SK-N-SH (cell line): ENCODE results near the gene FASTK. TPM values are rescaled to one million over a fixed set of nuclear protein-coding genes. Genes with fewer than 3 reads are reported as not detected.

Source experiments
- CTCF ChIA-PET: fragments of 300-600, 350-600 bp; formaldehyde crosslinking; extraction: SDS; loops from one replicate; lab custom pipeline; 2021; lab: Yijun Ruan, JAX
- POLR2A ChIA-PET: fragments of 350-600 bp; sonication (Branson Sonifier 250); formaldehyde crosslinking; extraction: SDS; loops from one replicate; lab custom pipeline; 2020; ENCODE audit warnings: antibody characterized with exemption, inconsistent platforms; lab: Yijun Ruan, JAX
- DNase-seq: peaks from one replicate; pipeline ENCODE4 v3.0.0; 2012
- H2AFZ ChIP-seq: fragments of 200-600 bp; sonication (generic); 2 replicates; pipeline ENCODE4 v1.8.1; 2016; ENCODE audit warnings: antibody characterized with exemption, mild to moderate bottlenecking, low read depth
- H3F3A ChIP-seq: fragments of 200-600 bp; sonication (generic); replicated peaks from 2 replicates; pipeline ENCODE3; 2016; ENCODE audit warnings: antibody characterized with exemption, mild to moderate bottlenecking; ENCODE audit not compliant: insufficient read depth
- H3K27ac ChIP-seq, 2 experiments: fragments of 200-500 bp in 1 of 2; fragments of 200-600 bp in 1 of 2; sonication (Bioruptor generic) in 1 of 2; sonication (generic), shearing (Covaris generic) in 1 of 2; 2 replicates each; pipeline versions ENCODE4 v1.5.1 to v1.6.1; 2014 to 2016; ENCODE audit warnings: low read depth in 2 of 2, inconsistent platforms in 1 of 2, low read length in 1 of 2, mild to moderate bottlenecking in 1 of 2, mixed read lengths in 1 of 2
- H3K27me3 ChIP-seq: fragments of 200-600 bp; sonication (generic), shearing (Covaris generic); 2 replicates; pipeline ENCODE4 v1.6.1; 2016; ENCODE audit warnings: mixed run types; ENCODE audit not compliant: insufficient read depth
- H3K36me3 ChIP-seq, 2 experiments: fragments of 200-500 bp in 1 of 2; fragments of 200-600 bp in 1 of 2; sonication (Bioruptor generic) in 1 of 2; sonication (generic) in 1 of 2; replicated peaks in 1 of 2; 2 replicates each; pipeline versions ENCODE3 to v1.5.1; 2014 to 2016; ENCODE audit warnings: low read length in 1 of 2, mild to moderate bottlenecking in 1 of 2; ENCODE audit not compliant: insufficient read depth in 2 of 2, control insufficient read depth in 1 of 2
- H3K4me1 ChIP-seq, 2 experiments: fragments of 200-500 bp in 1 of 2; fragments of 200-600 bp in 1 of 2; sonication (Bioruptor generic) in 1 of 2; sonication (generic), shearing (Covaris generic) in 1 of 2; 2 replicates each; pipeline versions ENCODE4 v1.5.1 to v1.6.1; 2014 to 2016; ENCODE audit warnings: low read depth in 1 of 2, low read length in 1 of 2, mixed run types in 1 of 2; ENCODE audit not compliant: insufficient read depth in 2 of 2, control insufficient read depth in 1 of 2
- H3K4me2 ChIP-seq: fragments of 200-600 bp; sonication (generic), shearing (Covaris generic); 2 replicates; pipeline ENCODE4 v1.6.1; 2017; ENCODE audit warnings: mixed run types
- H3K4me3 ChIP-seq, 2 experiments: fragments of 200-500 bp in 1 of 2; fragments of 200-600 bp in 1 of 2; sonication (Bioruptor generic) in 1 of 2; sonication (generic), shearing (Covaris generic) in 1 of 2; 2 replicates each; pipeline versions ENCODE4 v1.5.1 to v1.8.1; 2014 to 2016; ENCODE audit warnings: low read depth in 2 of 2, inconsistent platforms in 1 of 2, low read length in 1 of 2, mild to moderate bottlenecking in 1 of 2, mixed read lengths in 1 of 2, moderate library complexity in 1 of 2
- H3K79me2 ChIP-seq: fragments of 200-600 bp; sonication (generic); 2 replicates; pipeline ENCODE4 v1.8.1; 2017; ENCODE audit warnings: mild to moderate bottlenecking; ENCODE audit not compliant: insufficient read depth
- H3K9ac ChIP-seq: fragments of 200-600 bp; sonication (generic); 2 replicates; pipeline ENCODE4 v1.6.1; 2017; ENCODE audit warnings: mixed run types
- H3K9me2 ChIP-seq: fragments of 200-600 bp; sonication (generic); 2 replicates; pipeline ENCODE4 v1.6.1; 2017; ENCODE audit warnings: mixed run types
- H3K9me3 ChIP-seq: fragments of 200-600 bp; sonication (generic); 2 replicates; pipeline ENCODE4 v1.6.1; 2017; ENCODE audit warnings: mixed run types, mild to moderate bottlenecking, moderate library complexity
- H4K20me1 ChIP-seq: fragments of 200-600 bp; sonication (generic); 2 replicates; pipeline ENCODE4 v1.6.1; 2017; ENCODE audit warnings: mild to moderate bottlenecking, mixed run types; ENCODE audit not compliant: insufficient read depth
- CHD2 ChIP-seq: fragments of 150-350 bp; IDR thresholded peaks from 2 replicates; pipeline ENCODE4 v1.6.1; 2018; ENCODE audit warnings: low read length; ENCODE audit not compliant: partially characterized antibody
- EZH2phosphoT487 ChIP-seq: fragments of 200-600 bp; sonication (generic); IDR thresholded peaks from 2 replicates; pipeline ENCODE4 v1.6.1; 2017; ENCODE audit warnings: low read depth, mixed run types, mild to moderate bottlenecking, antibody characterized with exemption, moderate library complexity, borderline replicate concordance
- FOSL2 ChIP-seq: IDR thresholded peaks from 2 replicates; pipeline ENCODE4 v1.4.0; 2012; ENCODE audit warnings: low read depth, mild to moderate bottlenecking, moderate library complexity, borderline replicate concordance
- FOXJ3 ChIP-seq: sonication (generic); formaldehyde crosslinking; IDR thresholded peaks from 2 replicates; pipeline ENCODE4 v1.5.1; 2020; ENCODE audit warnings: mild to moderate bottlenecking, missing genetic modification reagents
- FOXM1 ChIP-seq: IDR thresholded peaks from 2 replicates; pipeline ENCODE4 v1.4.0; 2012; ENCODE audit warnings: low read depth, mild to moderate bottlenecking
- GATA2 ChIP-seq: sonication (generic); formaldehyde crosslinking; IDR thresholded peaks from 2 replicates; pipeline ENCODE4 v1.5.0; 2020; ENCODE audit warnings: mild to moderate bottlenecking, missing genetic modification reagents
- JUND ChIP-seq: IDR thresholded peaks from 2 replicates; pipeline ENCODE4 v1.4.0; 2012
- MXI1 ChIP-seq: IDR thresholded peaks from 2 replicates; pipeline ENCODE4 v1.6.1; 2012; ENCODE audit warnings: mild to moderate bottlenecking, low read depth, low read length, improper control_type of control experiment
- NRF1 ChIP-seq: IDR thresholded peaks from 2 replicates; pipeline ENCODE4 v1.6.1; 2012; ENCODE audit warnings: low read depth, mild to moderate bottlenecking, low read length
- POLR2AphosphoS5 ChIP-seq: IDR thresholded peaks from 2 replicates; pipeline ENCODE4 v1.6.1; 2012; ENCODE audit warnings: low read depth, low read length
- RCOR1 ChIP-seq: fragments of 150-350 bp; IDR thresholded peaks from 2 replicates; pipeline ENCODE4 v1.6.1; 2017; ENCODE audit warnings: antibody characterized with exemption, low read length
- SIN3A ChIP-seq: IDR thresholded peaks from 2 replicates; pipeline ENCODE4 v1.6.1; 2012; ENCODE audit warnings: low read depth, mild to moderate bottlenecking, low read length, moderate library complexity, borderline replicate concordance
- SMC3 ChIP-seq: IDR thresholded peaks from 2 replicates; pipeline ENCODE4 v1.6.1; 2012; ENCODE audit warnings: low read depth, low read length, improper control_type of control experiment
- TAF1 ChIP-seq: IDR thresholded peaks from 2 replicates; pipeline ENCODE4 v1.6.1; 2012; ENCODE audit warnings: low read depth, mild to moderate bottlenecking, low read length, moderate library complexity, borderline replicate concordance
- TCF12 ChIP-seq: IDR thresholded peaks from 2 replicates; pipeline ENCODE4 v1.4.0; 2012
- TEAD4 ChIP-seq: IDR thresholded peaks from 2 replicates; pipeline ENCODE4 v1.4.0; 2012; ENCODE audit warnings: mild to moderate bottlenecking, borderline replicate concordance; ENCODE audit not compliant: insufficient read depth
- WGBS: methylation state at CpG from one replicate; pipeline ENCODE4 v1.1.6; 2017; ENCODE audit warnings: low lambda C conversion rate; 5-methylcytosine and 5-hydroxymethylcytosine counted together
- polyA plus RNA-seq, 3 experiments: library from polyadenylated mRNA; depleted of rRNA; stranded (reverse); fragments of >200 nt; gene quantifications; 2 replicates each; pipeline ENCODE4 v1.2.3, GENCODE V29; 2012
- TF ChIP-seq, protein P1 (sequence below): IDR thresholded peaks from 2 replicates; pipeline ENCODE4 v1.4.0; 2012; ENCODE audit warnings: low read depth, borderline replicate concordance
- TF ChIP-seq, protein P2 (sequence below): IDR thresholded peaks from 2 replicates; pipeline ENCODE4 v1.4.0; 2012; ENCODE audit warnings: low read depth
- TF ChIP-seq, protein P3 (sequence below): fragments of 200-600 bp; sonication (generic); IDR thresholded peaks from 2 replicates; pipeline ENCODE4 v1.6.1; 2017; ENCODE audit warnings: antibody characterized with exemption, mild to moderate bottlenecking, moderate library complexity
- TF ChIP-seq, protein P4 (sequence below): fragments of 150-350 bp; IDR thresholded peaks from 2 replicates; pipeline ENCODE4 v1.6.1; 2017; ENCODE audit warnings: antibody characterized with exemption, low read length, low read depth, borderline replicate concordance

Gene FASTK
- polyA plus RNA-seq, 1 of the 3 experiments (the other 2 are of a cell fraction), result 125 TPM

DNA sequence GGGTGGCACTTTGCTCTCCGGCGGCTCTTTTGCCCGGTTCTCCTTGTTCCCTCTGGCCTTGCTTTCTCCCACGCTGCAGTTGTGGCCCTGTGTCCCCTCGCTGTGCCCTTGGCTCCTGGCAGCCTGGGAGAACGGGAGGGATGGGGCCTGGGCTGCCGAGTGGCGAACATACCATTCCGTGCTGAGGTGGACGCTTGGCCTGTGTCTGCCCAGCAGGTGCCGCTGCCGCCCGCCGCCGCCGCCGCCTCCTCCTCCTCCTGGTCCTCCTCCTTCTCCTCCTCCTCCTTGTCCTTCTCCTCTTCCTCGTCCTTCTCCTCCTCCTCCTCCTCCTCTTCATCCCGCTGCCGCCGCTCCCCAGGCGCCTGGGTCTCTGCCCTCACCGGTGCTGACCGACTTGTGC is 41.7 kb upstream of the FASTK start:
- no peaks in the 10 kb centered on the region; a peak in 1 of 4 replicates for H3K4me1 ChIP-seq
- H3K27ac ChIP-seq, result no peak overlapping the region
- H3K79me2 ChIP-seq, result peaks cover 33% of the 10 kb centered on the region
- H3K9ac ChIP-seq, result no peak overlapping the region
- peaks cover 26 to 82% of the 10 kb centered on the region in 2 experiments for H3K36me3 ChIP-seq
- peaks cover 27% of the 10 kb centered on the region for H4K20me1 ChIP-seq
- no peaks in the 10 kb centered on the region for H3K9me2 ChIP-seq
- H3K9me3 ChIP-seq, result no peaks in the 10 kb centered on the region
- no peak overlapping the region for H2AFZ ChIP-seq
- H3F3A ChIP-seq, result peaks cover 4% of the 10 kb centered on the region
- no peak overlapping the region for H3K4me2 ChIP-seq
- ChIA-PET POLR2A (no interaction called here), CTCF (interaction anchor here (2.5 to 18.0 kb wide), 5 partner anchors 12 to 92 kb away, joined by 11 to 243 read pairs (median 60); partner anchors contain the start of gene GBX1)
- H3K27me3 ChIP-seq, result no peaks in the 10 kb centered on the region
- DNase-seq, result no peak
- TF ChIP-seq TEAD4, result no peak
- TF ChIP-seq TCF12, result no peak
- TF ChIP-seq, protein P1, sequence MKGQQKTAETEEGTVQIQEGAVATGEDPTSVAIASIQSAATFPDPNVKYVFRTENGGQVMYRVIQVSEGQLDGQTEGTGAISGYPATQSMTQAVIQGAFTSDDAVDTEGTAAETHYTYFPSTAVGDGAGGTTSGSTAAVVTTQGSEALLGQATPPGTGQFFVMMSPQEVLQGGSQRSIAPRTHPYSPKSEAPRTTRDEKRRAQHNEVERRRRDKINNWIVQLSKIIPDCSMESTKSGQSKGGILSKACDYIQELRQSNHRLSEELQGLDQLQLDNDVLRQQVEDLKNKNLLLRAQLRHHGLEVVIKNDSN, result no peak
- TF ChIP-seq JUND, result no peak
- TF ChIP-seq FOXM1, result no peak
- no peak for TF ChIP-seq EZH2phosphoT487
- TF ChIP-seq, protein P2, sequence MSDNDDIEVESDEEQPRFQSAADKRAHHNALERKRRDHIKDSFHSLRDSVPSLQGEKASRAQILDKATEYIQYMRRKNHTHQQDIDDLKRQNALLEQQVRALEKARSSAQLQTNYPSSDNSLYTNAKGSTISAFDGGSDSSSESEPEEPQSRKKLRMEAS, result no peak
- TF ChIP-seq TAF1, result no peak
- TF ChIP-seq, protein P3, sequence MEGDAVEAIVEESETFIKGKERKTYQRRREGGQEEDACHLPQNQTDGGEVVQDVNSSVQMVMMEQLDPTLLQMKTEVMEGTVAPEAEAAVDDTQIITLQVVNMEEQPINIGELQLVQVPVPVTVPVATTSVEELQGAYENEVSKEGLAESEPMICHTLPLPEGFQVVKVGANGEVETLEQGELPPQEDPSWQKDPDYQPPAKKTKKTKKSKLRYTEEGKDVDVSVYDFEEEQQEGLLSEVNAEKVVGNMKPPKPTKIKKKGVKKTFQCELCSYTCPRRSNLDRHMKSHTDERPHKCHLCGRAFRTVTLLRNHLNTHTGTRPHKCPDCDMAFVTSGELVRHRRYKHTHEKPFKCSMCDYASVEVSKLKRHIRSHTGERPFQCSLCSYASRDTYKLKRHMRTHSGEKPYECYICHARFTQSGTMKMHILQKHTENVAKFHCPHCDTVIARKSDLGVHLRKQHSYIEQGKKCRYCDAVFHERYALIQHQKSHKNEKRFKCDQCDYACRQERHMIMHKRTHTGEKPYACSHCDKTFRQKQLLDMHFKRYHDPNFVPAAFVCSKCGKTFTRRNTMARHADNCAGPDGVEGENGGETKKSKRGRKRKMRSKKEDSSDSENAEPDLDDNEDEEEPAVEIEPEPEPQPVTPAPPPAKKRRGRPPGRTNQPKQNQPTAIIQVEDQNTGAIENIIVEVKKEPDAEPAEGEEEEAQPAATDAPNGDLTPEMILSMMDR, result no peak
- TF ChIP-seq FOXJ3, result no peak
- no peak for TF ChIP-seq RCOR1
- TF ChIP-seq NRF1, result no peak
- no peak for TF ChIP-seq GATA2
- TF ChIP-seq CHD2, result no peak
- no peak for TF ChIP-seq POLR2AphosphoS5
- TF ChIP-seq SMC3, result no peak
- TF ChIP-seq SIN3A, result no peak
- TF ChIP-seq, protein P4, sequence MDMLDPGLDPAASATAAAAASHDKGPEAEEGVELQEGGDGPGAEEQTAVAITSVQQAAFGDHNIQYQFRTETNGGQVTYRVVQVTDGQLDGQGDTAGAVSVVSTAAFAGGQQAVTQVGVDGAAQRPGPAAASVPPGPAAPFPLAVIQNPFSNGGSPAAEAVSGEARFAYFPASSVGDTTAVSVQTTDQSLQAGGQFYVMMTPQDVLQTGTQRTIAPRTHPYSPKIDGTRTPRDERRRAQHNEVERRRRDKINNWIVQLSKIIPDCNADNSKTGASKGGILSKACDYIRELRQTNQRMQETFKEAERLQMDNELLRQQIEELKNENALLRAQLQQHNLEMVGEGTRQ, result no peak
- no peak for TF ChIP-seq FOSL2
- TF ChIP-seq MXI1, result no peak
- WGBS, result 94% methylated on average over 24 of the region's 24 CpGs
- H3K4me3 ChIP-seq, result no peak overlapping the region
